Pancreas (tissue), 10 donors: ENCODE results near the gene HBS1L. TPM values are rescaled to one million over a fixed set of nuclear protein-coding genes. Genes with fewer than 3 reads are reported as not detected.

Experiments used
- ATAC-seq, 4 donors: fragments of 200-7000 bp; cut with Tn5 transposase; one replicate each; pipeline versions ENCODE4 v1.8.0 to v1.9.1; 2020; ENCODE audit warnings: mild to moderate bottlenecking in 4 of 4, moderate library complexity in 4 of 4
- DNase-seq, 6 donors: peaks; one replicate each; pipeline ENCODE4 v3.0.0-alpha.2; 2020
- FAIRE-seq: peaks from 2 replicates; lab custom pipeline; 2012; peaks lifted over from hg19 to GRCh38; lab: Jason Lieb, UNC
- H3K27ac ChIP-seq, 4 donors: fragments of 200-600 bp; sonication (generic); 1 replicate in 3 of 4; 2 replicates in 1 of 4; pipeline versions ENCODE4 v1.5.0 to v1.8.0; 2020
- H3K27me3 ChIP-seq, 4 donors: fragments of 200-600 bp; one replicate each; pipeline ENCODE4 v1.8.0; 2021
- H3K36me3 ChIP-seq, 3 donors: fragments of 200-600 bp; sonication (generic) in 1 of 3; one replicate each; pipeline versions ENCODE4 v1.5.0 to v1.8.0; 2020 to 2021
- H3K4me1 ChIP-seq, 3 donors: fragments of 200-600 bp; one replicate each; pipeline ENCODE4 v1.8.0; 2021
- H3K4me3 ChIP-seq, 4 donors: fragments of 200-600 bp; sonication (generic) in 2 of 4; one replicate each; pipeline versions ENCODE4 v1.5.0 to v1.8.0; 2020 to 2021
- H3K9me3 ChIP-seq, 4 donors: fragments of 200-600 bp; one replicate each; pipeline ENCODE4 v1.8.0; 2021
- WGBS, 2 donors: extraction: QIAGEN DNeasy Blood & Tissue Kit; methylation state at CpG; one replicate each; pipeline ENCODE4 v1.1.7; 2013; 5-methylcytosine and 5-hydroxymethylcytosine counted together
- intact Hi-C, 3 donors: fragments of 100-400 bp; cut with DNase I; formaldehyde crosslinking; loops; one replicate each; pipeline versions ENCODE4 v1.11.1 to v1.14.2; 2022
- polyA plus RNA-seq, 2 donors: library from polyadenylated mRNA; stranded (reverse); fragments of 200-250 nt; gene quantifications; one replicate each; pipeline ENCODE4 v1.2.3, GENCODE V29; 2013
- total RNA-seq, 6 donors: library from RNA; stranded (reverse); fragmentation: NEBNext Ultra II Directional in 4 of 6; extraction: Animal tissue kit (Norgen Biotek cat#: 25700) in 4 of 6; gene quantifications; one replicate each; pipeline versions ENCODE4 v1.2.1 to v1.2.4, GENCODE V29; 2021 to 2023
- TF ChIP-seq, protein P1 (sequence below), 4 donors: fragments of 200-600 bp; sonication (generic) in 3 of 4; IDR thresholded peaks; one replicate each; pipeline versions ENCODE4 v1.5.0 to v1.8.0; 2021; ENCODE audit warnings: antibody characterized with exemption in 4 of 4
- donor health status: healthy with polysubstance abuse.
- donor health status: DM: no; HTN: no; CAD: no; lungs with moderate emphysema.
- donor health status: DM: no; HTN: no; CAD: no.
- donor health status: control.
- donor health status: control.
- donor health status: Bipolar disorder and iron deficiency.
- donor health status: DM: yes; HTN: yes; CAD: no.
- donor health status: DM: no; HTN: no; CAD: no.
- donor health status: DM: no; HTN: no; CAD: no.
- donor health status: DM: yes; HTN: yes; CAD: no.

Gene HBS1L
- total and polyA plus RNA-seq, 8 donors, result 10.3 to 41.5 (median 38.9) TPM

DNA sequence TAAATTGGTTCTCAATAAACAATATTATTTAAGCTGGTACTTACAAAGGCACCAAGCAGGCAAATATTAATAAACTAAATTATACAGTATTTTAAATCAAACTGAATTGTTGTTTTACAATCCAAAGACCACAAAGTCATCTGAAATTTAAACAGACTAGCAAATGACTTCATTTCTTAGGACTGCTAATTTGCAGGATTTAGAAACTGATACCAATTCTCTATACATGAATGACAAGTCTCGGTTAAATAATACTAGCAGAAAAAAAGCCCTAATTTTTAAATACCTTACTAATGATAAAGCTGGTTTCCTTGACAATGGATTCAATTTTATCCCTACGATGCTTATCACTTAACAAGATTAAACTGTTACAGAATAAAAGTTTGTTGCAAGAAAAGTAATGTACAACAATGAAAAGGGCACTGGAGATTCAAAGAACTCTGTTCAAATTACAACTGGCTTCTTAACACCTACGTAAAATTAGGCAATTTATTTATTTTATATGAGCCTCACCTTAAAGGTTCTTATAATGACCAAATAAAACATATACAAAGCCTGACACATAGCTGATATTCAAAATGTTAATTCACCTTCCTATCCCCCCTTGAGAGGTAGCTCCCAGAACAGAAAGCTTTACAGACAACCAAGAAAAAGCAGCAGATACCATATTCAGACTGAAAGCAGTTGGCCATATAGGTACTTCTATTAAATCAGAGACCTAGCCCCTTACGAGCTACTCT, 33.1 kb downstream of the HBS1L start:
- WGBS, 2 donors, result 74 to 77% methylated on average over 4 of the region's 4 CpGs

DNA sequence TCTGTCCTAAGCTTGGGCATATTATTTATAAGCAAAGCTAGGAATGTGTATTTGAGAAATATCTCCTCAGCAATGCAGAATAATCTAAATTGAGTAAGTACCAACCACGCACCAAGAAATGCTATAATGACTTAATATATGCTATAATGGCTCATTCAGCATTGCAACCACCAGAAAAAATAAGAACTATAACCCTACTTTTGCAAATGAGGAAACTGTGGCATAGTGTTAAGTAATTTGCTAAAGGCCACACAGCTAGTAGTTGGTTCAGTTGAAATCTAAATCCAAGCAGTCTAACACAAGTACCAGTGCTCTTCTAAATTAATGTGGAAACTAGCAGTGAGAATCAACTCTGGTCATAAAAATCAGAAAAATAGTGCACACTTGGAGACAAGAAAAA, 35.7 kb downstream of the HBS1L start:
- DNase-seq, result no peak
- intact Hi-C loops, result no loop called here
- WGBS, 2 donors, result 94 to 99% methylated on average over 1 of the region's 1 CpG
- Histone ChIP-seq H3K4me1 (no peaks in the 10 kb centered on the region), H3K4me3 (no peak overlapping the region), H3K27ac (no peak overlapping the region), H3K27me3 (no peaks in the 10 kb centered on the region), H3K9me3 (no peaks in the 10 kb centered on the region), H3K36me3 (no peaks in the 10 kb centered on the region)
- no peak for FAIRE-seq
- ATAC-seq, result no peak
- TF ChIP-seq, protein P1, sequence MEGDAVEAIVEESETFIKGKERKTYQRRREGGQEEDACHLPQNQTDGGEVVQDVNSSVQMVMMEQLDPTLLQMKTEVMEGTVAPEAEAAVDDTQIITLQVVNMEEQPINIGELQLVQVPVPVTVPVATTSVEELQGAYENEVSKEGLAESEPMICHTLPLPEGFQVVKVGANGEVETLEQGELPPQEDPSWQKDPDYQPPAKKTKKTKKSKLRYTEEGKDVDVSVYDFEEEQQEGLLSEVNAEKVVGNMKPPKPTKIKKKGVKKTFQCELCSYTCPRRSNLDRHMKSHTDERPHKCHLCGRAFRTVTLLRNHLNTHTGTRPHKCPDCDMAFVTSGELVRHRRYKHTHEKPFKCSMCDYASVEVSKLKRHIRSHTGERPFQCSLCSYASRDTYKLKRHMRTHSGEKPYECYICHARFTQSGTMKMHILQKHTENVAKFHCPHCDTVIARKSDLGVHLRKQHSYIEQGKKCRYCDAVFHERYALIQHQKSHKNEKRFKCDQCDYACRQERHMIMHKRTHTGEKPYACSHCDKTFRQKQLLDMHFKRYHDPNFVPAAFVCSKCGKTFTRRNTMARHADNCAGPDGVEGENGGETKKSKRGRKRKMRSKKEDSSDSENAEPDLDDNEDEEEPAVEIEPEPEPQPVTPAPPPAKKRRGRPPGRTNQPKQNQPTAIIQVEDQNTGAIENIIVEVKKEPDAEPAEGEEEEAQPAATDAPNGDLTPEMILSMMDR (IDR thresholded peaks at IDR 0.05), result no peak

More for the DNA sequence above, 33.1 kb downstream of the HBS1L start:
- intact Hi-C loops, result no loop called here
- DNase-seq (no peak), FAIRE-seq (peak; percentile 32), ATAC-seq (no peak)
- Histone ChIP-seq H3K27me3 (no peaks in the 10 kb centered on the region), H3K4me1 (no peaks in the 10 kb centered on the region), H3K36me3 (no peaks in the 10 kb centered on the region), H3K4me3 (no peak overlapping the region), H3K9me3 (no peaks in the 10 kb centered on the region), H3K27ac (no peak overlapping the region)
- TF ChIP-seq, protein P1 (IDR thresholded peaks at IDR 0.05), result no peak

DNA sequence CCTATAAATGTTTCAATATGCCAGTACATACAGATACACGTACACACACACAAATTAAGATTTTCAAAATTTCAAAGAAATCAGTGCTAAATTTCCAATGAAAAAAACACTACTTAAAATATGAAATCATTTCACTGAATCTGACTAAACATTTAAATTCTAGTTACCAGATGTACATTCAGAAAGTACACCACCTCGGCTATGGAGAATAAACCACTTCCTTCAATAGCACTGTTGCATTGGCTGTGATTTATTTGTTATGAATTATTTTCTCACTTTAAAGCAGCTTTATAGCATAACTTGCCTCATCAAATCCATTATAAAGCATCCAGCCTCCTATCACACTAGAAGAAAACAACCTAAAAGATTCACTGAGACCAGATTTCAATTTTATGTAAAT, 36.6 kb downstream of the HBS1L start:
- no peak overlapping the region for H3K4me3 ChIP-seq
- H3K4me1 ChIP-seq, result no peaks in the 10 kb centered on the region
- intact Hi-C loops, result no loop called here
- TF ChIP-seq, protein P1 (IDR thresholded peaks at IDR 0.05), result no peak
- FAIRE-seq (peak; percentile 13), ATAC-seq (no peak), DNase-seq (no peak)
- H3K27ac ChIP-seq, result no peak overlapping the region
- no peaks in the 10 kb centered on the region for H3K27me3 ChIP-seq
- H3K36me3 ChIP-seq, result no peaks in the 10 kb centered on the region
- H3K9me3 ChIP-seq, result no peaks in the 10 kb centered on the region
- 93% methylated on average over 2 of the region's 2 CpGs for WGBS, 2 donors

DNA sequence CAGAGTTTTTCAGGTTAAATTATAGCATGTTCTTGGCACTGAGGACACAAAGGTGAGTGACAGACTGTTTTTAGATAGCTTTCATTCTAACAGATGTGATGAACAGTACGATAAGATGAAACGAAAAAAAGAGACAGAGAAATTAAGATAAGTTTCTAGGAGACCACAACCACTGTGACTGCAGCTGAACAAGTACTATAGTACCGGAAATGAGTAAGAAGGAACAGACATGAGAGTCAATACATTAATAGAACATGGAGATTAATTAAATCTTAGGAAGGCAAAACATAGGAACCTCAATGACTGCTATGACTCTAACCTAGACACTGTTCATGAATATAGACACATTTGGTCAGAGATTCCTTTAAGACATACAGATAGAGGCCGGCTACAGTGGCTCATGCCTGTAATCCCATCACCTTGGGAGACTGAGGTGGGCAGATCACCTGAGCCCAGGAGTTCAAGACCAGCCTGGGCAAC, 40.2 kb downstream of the HBS1L start:
- no peaks in the 10 kb centered on the region for H3K27me3 ChIP-seq
- H3K9me3 ChIP-seq, result no peaks in the 10 kb centered on the region
- intact Hi-C loops, result no loop called here
- TF ChIP-seq, protein P1 (IDR thresholded peaks at IDR 0.05), result no peak
- DNase-seq, result no peak
- no peak overlapping the region for H3K27ac ChIP-seq
- 83 to 87% methylated on average over 4 of the region's 4 CpGs for WGBS, 2 donors
- no peak for ATAC-seq
- no peak overlapping the region for H3K4me3 ChIP-seq
- H3K4me1 ChIP-seq, result no peaks in the 10 kb centered on the region
- no peak for FAIRE-seq
- H3K36me3 ChIP-seq, result no peaks in the 10 kb centered on the region

DNA sequence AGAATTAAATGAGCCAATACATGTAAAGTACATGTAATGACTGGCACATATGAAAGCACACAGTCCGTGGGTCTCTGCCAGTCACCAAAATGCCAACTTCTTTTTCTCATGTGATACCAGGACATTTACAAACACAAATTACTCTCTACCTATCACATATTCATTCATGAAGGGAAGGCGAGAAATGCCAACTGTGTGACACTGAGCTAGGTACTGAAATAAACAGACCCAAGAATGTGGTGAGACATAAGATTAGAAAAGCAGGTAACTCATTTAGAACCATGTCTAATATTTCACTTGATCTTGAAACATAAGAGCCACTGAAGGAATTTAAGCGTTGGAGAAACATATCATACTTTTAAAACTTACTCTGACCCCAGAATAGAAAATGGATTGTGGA, 41.4 kb downstream of the HBS1L start:
- WGBS, 2 donors, result 87 to 93% methylated on average over 3 of the region's 3 CpGs
- H3K4me1 ChIP-seq, result no peaks in the 10 kb centered on the region
- H3K36me3 ChIP-seq, result no peaks in the 10 kb centered on the region
- no peak for DNase-seq
- intact Hi-C loops, result no loop called here
- no peak for FAIRE-seq
- H3K4me3 ChIP-seq, result no peak overlapping the region
- no peaks in the 10 kb centered on the region for H3K27me3 ChIP-seq
- ATAC-seq, result no peak
- TF ChIP-seq, protein P1 (IDR thresholded peaks at IDR 0.05), result no peak
- H3K27ac ChIP-seq, result no peak overlapping the region
- H3K9me3 ChIP-seq, result no peaks in the 10 kb centered on the region
